MG63 (cell line): Measurements from ENCODE around the gene RPP25L. TPM values are rescaled to one million over a fixed set of nuclear protein-coding genes. Genes with fewer than 3 reads are reported as not detected.
"Not testable (repeated sequence)": the region's sequence is repeated elsewhere in the genome, so short reads cannot be mapped to it uniquely, and the experiment has no call there.

Experiments
- DNase-seq: peaks from one replicate; pipeline ENCODE4 v3.0.0-alpha.2; 2020
- H3K27me3 ChIP-seq: fragments of 250-450 bp; sonication (Bioruptor Pico); 2 replicates; pipeline ENCODE4 v1.5.1; 2020; ENCODE audit warnings: mild to moderate bottlenecking, moderate library complexity
- H3K36me3 ChIP-seq: fragments of 250-450 bp; sonication (Bioruptor Pico); 2 replicates; pipeline ENCODE4 v1.5.1; 2020; ENCODE audit warnings: mild to moderate bottlenecking, moderate library complexity
- H3K4me3 ChIP-seq: fragments of 250-450 bp; sonication (Bioruptor Pico); 2 replicates; pipeline ENCODE4 v1.5.1; 2020; ENCODE audit warnings: mild to moderate bottlenecking, moderate library complexity
- H3K9me3 ChIP-seq: fragments of 250-450 bp; sonication (Bioruptor Pico); 2 replicates; pipeline ENCODE4 v1.5.1; 2020; ENCODE audit warnings: mild to moderate bottlenecking, moderate library complexity
- total RNA-seq: library from RNA; depleted of rRNA; stranded (reverse); fragments of >200 nt; shearing (Covaris generic); gene quantifications from 2 replicates; pipeline ENCODE4 v1.2.3, GENCODE V29; 2014; ENCODE audit warnings: low replicate concordance

The RPP25L gene
- total RNA-seq, 1 experiment from 2014 or later, result 30.0 TPM

DNA sequence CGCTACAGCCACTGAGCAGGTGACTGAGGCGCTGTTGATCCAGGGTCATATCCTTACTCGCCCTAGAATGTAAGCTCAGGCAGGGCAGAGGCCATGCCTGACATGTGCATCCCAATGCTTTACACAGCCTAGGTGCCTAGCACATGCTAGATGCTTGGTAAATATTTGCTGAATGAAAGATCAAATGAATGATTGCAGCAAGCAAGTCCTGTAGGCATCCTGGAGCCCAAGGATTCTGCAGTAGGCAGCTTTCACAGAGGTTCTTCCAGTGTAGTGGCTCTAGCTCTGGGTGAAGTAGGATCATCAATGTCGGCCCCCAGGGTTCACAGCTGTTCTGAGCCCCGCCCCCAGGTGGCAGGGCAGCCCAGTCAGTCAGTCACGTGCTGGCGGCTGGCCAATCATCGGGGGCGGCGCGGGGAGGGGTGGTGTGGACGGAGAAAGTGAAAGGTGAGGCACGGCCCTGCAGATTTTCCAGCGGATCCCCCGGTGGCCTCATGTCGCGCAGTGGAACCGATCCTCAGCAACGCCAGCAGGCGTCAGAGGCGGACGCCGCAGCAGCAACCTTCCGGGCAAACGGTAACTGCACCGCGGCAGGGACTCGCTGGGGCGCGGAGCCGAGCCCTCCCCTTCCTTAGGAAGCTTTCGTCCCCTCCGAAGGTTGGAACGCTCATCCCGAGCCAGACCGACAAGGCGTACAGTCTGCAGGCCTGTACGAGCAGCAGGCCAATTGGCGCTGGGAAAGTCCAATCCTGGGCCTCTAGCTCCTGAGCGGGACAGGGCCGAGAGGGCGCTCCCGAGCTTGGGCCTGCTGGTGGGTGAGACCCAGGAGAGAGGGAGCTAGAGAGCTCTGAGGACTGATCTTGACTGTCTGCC, 34.5 kb upstream of the RPP25L start, which contains the start of gene GALT:
TSS of gene GALT (plus strand) at position 465 of the 873 bp plus-strand sequence. CDS start at position 495, 30 bp downstream.
- Histone ChIP-seq H3K4me3 (peak within 1 kb of the TSS; percentile 60), H3K27me3 (no peaks in the 10 kb centered on the region), H3K36me3 (no peaks in the 10 kb centered on the region; the same call in 1 of the 2 replicates), H3K9me3 (no peaks in the 10 kb centered on the region)
- peak; percentile 85 for DNase-seq

DNA sequence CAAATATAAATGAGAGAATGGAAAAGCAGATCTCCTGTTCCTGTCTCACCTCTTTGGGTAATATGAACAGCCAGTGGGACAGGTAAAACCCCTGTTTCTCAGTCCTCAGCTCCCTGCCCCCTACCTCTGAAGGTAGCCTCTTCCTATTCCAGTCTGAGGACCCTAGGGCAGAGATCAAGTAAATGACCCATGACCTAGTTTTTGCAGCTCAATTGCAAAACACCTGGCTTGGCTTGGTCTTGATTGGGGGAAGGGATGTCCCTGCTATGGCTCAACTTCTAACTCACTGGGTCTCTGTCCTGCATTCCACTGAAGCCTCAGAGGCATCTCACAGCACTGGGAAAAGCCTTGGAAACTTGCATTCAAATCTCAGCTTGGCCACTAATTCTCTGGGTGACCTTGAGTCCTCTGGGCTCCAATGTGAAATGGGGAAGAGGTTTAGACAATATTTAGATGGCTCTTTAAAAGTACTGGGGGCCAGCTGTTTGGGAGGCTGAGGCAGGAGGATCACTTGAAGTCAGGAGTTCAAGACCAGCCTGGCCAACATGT, 32.9 kb upstream of the RPP25L start:
- Histone ChIP-seq H3K36me3 (no peaks in the 10 kb centered on the region; the same call in 1 of the 2 replicates), H3K4me3 (no peak overlapping the region), H3K27me3 (no peaks in the 10 kb centered on the region), H3K9me3 (no peaks in the 10 kb centered on the region)
- DNase-seq, result no peak

GRCh38 chr9:34642679-34643078, 30.8 kb upstream of the RPP25L start:
- no peak overlapping the region for H3K4me3 ChIP-seq
- no peak for DNase-seq

DNA sequence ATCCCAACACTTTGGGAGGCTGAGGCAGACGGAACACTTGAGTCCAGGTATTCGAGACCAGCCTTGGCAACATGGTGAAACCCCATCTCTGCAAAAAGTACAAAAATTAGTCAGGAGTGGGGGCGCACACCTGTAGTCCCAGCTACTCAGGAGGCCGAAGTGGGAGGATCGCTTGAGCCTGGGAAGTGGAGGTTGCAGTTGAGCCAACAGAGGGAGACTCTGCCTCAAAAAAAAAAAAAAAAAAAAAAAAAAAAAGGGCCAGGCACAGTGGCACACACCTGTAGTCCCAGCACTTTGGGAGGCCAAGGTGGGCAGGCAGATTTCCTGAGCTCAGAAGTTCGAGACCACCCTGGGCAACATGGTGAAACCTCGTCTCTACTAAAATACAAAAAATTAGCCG, 27.4 kb upstream of the RPP25L start:
- not testable (repeated sequence) for H3K36me3 ChIP-seq, H3K9me3 ChIP-seq, DNase-seq, H3K4me3 ChIP-seq, H3K27me3 ChIP-seq

More at GRCh38 chr9:34642679-34643078, 30.8 kb upstream of the RPP25L start:
- Histone ChIP-seq H3K36me3 (no peaks in the 10 kb centered on the region), H3K9me3 (no peaks in the 10 kb centered on the region), H3K27me3 (no peaks in the 10 kb centered on the region)

GRCh38 chr9:34638138-34638445, 26.2 kb upstream of the RPP25L start:
- Histone ChIP-seq H3K36me3 (peaks cover 9% of the 10 kb centered on the region; the same call in 1 of the 2 replicates), H3K9me3 (no peaks in the 10 kb centered on the region), H3K27me3 (no peaks in the 10 kb centered on the region), H3K4me3 (peak overlapping the region; percentile 76)
- DNase-seq, result no peak

DNA sequence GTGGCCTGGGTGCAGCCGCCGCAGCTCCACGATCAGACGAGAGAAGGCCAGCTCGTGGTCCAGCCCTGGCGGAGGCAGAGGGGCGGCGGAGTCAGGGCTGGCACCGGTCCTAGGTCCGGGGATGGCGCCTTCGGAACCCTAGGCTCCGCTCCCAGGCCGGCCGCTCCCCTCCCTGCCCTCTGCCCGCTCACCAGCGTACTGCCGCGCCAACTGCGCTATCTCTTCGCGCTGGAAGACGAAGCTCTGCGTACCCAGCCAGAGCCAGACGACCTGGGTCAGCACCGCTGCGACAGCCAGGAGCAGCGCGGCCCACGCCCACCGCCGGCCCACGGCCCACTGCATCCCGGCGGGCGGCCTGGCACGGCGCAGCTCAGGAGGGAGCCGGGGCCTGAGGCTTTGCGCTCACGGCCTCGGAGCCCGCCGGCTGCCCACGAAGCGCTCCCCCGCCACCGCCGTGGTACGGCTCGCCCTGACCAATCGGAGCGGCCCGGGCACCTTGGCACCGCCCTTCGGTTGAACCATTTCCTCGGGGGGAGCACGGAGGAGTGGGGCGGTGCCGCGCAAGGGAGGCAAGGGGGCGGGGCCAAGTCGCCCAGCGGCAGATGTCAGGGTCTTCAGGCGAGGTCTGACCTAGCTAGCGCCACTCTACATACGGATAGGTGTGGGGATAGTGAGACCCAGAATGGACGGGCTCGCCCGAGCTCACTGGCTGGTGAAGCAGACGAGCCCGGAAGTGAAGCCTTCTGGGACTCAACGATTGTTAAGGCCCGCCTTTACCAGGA, 25.6 kb upstream of the RPP25L start, which contains the start of gene SIGMAR1:
TSS of gene SIGMAR1 (minus strand) at position 432 of the 782 bp plus-strand sequence. CDS start at position 342, 90 bp downstream.
- Histone ChIP-seq H3K4me3 (peak within 1 kb of the TSS; percentile 76), H3K9me3 (no peaks in the 10 kb centered on the region), H3K27me3 (no peaks in the 10 kb centered on the region), H3K36me3 (peaks cover 9% of the 10 kb centered on the region; the same call in 1 of the 2 replicates)
- DNase-seq, result peak; percentile 89

- H3K9me3 ChIP-seq, result no peaks in the 10 kb centered on the region
- no peaks in the 10 kb centered on the region for H3K27me3 ChIP-seq
- no peak for DNase-seq
- H3K36me3 ChIP-seq, result peaks cover 9% of the 10 kb centered on the region; the same call in 1 of the 2 replicates
- H3K4me3 ChIP-seq, result peak overlapping the region; percentile 76
Measured at GRCh38 chr9:34636791-34637355, 25.0 kb upstream of the RPP25L start.

DNA sequence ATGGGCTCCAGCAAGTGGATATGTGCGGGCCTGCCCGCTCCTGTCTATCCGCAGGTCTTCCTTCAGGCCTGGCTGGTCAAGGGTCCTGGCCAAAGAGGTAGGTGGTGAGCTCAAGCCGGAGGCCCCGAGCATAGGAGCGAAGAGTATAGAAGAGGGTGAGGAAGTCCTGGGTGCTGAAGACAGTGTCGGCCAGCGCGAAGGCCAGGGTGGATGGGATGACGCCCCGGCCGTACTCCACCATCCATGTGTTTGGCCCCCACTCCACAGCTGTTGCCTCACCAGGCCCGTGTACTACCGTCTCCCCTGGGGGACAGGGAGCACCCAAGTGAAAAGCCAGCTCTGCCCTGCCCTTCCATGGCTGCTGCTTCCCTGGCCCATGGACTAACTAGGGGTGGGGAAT, 23.7 kb upstream of the RPP25L start:
- H3K27me3 ChIP-seq, result no peaks in the 10 kb centered on the region
- H3K4me3 ChIP-seq, result no peak overlapping the region
- no peak for DNase-seq
- H3K36me3 ChIP-seq, result peaks cover 9% of the 10 kb centered on the region; the same call in 1 of the 2 replicates
- no peaks in the 10 kb centered on the region for H3K9me3 ChIP-seq

- no peak overlapping the region for H3K4me3 ChIP-seq
- no peak for DNase-seq
- H3K36me3 ChIP-seq, result peaks cover 9% of the 10 kb centered on the region; the same call in 1 of the 2 replicates
- peaks cover 5% of the 10 kb centered on the region for H3K27me3 ChIP-seq
- H3K9me3 ChIP-seq, result no peaks in the 10 kb centered on the region
Measured at GRCh38 chr9:34634551-34635248, 22.8 kb upstream of the RPP25L start.

DNA sequence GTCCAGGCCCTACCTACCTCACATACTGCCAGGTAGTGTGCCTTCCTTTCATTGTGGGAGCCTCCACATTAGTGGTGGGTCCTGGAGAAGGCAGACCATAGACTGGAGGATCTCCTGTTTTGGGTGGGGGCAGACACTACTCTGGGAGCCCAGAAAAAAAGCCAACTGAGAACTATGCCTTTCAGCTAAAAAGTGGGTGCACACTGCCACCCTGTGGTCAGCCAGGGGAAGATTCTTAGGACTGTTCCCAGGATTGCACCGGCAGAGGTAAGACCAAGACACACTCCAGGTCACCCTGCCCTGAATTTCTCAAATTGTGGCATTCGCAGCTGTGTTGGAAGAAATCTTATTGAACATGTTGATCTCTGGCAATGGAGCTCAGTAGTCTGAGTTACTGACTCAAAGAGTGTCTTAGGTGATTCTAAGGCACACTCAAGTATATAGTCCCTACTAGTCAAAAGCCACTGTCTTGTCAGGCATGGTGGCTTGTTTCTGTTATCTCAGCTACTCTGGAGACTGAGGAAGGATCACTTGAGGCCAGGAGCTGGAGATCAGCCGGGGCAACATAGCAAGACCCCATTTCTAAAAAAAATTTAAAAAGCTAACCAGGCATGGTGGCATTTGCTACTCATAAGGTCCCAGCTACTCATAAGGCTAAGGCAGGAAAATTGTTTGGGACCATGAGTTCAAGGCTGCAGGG, 22.1 kb upstream of the RPP25L start:
- Histone ChIP-seq H3K4me3 (no peak overlapping the region), H3K36me3 (peaks cover 9% of the 10 kb centered on the region; the same call in 1 of the 2 replicates), H3K9me3 (no peaks in the 10 kb centered on the region), H3K27me3 (peaks cover 11% of the 10 kb centered on the region)
- peak; percentile 38 for DNase-seq

DNA sequence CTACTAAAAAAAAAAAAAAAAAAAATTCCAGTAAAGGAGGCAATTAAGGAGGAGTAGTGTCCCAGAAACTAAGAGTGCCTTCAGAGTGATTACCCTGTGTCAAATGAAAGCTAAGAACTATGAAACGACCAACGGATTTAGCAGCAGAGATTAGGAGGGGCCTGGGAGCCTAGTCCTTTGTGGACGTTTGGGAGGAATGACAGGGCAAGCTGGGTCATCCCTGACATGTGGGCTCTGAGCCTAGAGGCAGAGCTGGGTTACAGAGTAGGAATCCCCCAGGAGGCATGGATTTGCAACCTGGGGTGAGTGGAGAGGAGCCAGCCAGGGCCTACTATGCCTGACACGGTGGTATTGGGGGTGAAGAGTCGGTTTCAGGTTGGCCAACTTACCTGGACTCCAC, 21.3 kb upstream of the RPP25L start:
- Histone ChIP-seq H3K9me3 (no peaks in the 10 kb centered on the region), H3K36me3 (peaks cover 9% of the 10 kb centered on the region; the same call in 1 of the 2 replicates), H3K27me3 (peaks cover 16% of the 10 kb centered on the region), H3K4me3 (no peak overlapping the region)
- no peak for DNase-seq

- DNase-seq, result no peak
- no peaks in the 10 kb centered on the region for H3K9me3 ChIP-seq
- H3K27me3 ChIP-seq, result peaks cover 18% of the 10 kb centered on the region
- peaks cover 5% of the 10 kb centered on the region; the same call in 1 of the 2 replicates for H3K36me3 ChIP-seq
- H3K4me3 ChIP-seq, result no peak overlapping the region
Measured at GRCh38 chr9:34630402-34631154, 18.7 kb upstream of the RPP25L start.

GRCh38 chr9:34629491-34629808, 17.6 kb upstream of the RPP25L start:
- H3K4me3 ChIP-seq, result no peak overlapping the region
- no peaks in the 10 kb centered on the region for H3K36me3 ChIP-seq
- H3K9me3 ChIP-seq, result no peaks in the 10 kb centered on the region
- peaks cover 18% of the 10 kb centered on the region for H3K27me3 ChIP-seq
- DNase-seq, result no peak

DNA sequence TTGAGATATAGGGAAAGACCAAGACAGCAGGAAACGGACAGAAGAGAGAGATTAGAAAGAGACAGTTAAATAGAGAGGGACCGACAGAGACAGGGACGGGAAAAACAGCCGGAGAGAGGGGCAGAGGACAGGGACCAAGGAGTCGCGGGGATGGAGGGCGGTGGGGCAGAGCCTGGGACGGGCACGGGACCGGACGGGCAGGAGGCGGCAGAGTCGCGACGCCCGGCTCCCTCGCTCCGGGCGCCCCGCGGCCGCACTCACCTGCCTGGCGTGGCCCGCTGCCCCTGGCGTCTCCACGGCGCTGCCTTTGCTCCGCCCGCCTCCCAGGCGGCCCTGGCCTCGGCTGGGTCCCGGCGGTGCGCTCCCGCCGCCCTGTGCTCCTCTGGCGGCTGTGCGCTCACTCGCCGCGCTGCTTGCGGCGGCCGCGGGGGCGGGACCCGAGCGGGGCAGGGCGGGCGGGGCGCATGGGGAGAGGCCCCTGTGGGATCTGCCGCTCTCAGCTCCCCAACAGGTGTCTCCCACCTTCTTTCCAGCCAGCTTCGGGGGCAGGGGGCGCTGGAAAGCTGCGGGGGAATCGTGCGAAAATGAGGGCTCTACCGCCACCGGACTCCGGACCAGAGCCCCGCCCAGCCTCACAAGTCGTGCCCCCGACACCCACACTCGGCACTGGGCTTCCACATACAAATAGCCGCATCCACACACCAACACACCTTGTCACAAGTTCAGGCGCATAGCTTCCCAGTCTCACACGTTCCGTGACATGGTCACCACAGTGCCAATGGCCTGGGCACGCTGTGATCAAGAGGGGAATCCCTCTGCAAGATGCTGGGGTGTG, 17.0 kb upstream of the RPP25L start, which contains the start of gene ARID3C:
TSS of gene ARID3C (minus strand) at position 411 of the 835 bp plus-strand sequence. CDS start 1,052 bp downstream, outside the sequence.
- Histone ChIP-seq H3K4me3 (no peak within 1 kb of the TSS), H3K27me3 (peaks cover 18% of the 10 kb centered on the region), H3K9me3 (no peaks in the 10 kb centered on the region), H3K36me3 (no peaks in the 10 kb centered on the region)
- DNase-seq, result peak; percentile 33
